Muscle of back (tissue), 11 donors: ENCODE data around the gene MXRA8. TPM values are rescaled to one million over a fixed set of nuclear protein-coding genes. Genes with fewer than 3 reads are reported as not detected.
A peak's percentile ranks its signal among the peaks of the same experiment; 100 is the strongest.

ENCODE experiments used
- DNase-seq, 3 donors: peaks; one replicate each; pipeline versions ENCODE4 v3.0.0 to v3.0.0-alpha.2; 2013
- polyA plus RNA-seq, 10 donors: library from polyadenylated mRNA; unstranded; fragments of 120-200 nt; gene quantifications; one replicate each; pipeline ENCODE4 v1.2.1, GENCODE V29; 2013; ENCODE audit not compliant: insufficient read length in 10 of 10

MXRA8 gene
- polyA plus RNA-seq, 10 donors: 52.6 to 111 (median 69.8) TPM

- DNase-seq: no peak
Observed at GRCh38 chr1:1352786-1353388, 5.5 kb downstream of the MXRA8 start.

- DNase-seq: peak in 2 of 3 donors; percentile 71 to 87
Observed at GRCh38 chr1:1351511-1352427, 6.6 kb downstream of the MXRA8 start.

DNA sequence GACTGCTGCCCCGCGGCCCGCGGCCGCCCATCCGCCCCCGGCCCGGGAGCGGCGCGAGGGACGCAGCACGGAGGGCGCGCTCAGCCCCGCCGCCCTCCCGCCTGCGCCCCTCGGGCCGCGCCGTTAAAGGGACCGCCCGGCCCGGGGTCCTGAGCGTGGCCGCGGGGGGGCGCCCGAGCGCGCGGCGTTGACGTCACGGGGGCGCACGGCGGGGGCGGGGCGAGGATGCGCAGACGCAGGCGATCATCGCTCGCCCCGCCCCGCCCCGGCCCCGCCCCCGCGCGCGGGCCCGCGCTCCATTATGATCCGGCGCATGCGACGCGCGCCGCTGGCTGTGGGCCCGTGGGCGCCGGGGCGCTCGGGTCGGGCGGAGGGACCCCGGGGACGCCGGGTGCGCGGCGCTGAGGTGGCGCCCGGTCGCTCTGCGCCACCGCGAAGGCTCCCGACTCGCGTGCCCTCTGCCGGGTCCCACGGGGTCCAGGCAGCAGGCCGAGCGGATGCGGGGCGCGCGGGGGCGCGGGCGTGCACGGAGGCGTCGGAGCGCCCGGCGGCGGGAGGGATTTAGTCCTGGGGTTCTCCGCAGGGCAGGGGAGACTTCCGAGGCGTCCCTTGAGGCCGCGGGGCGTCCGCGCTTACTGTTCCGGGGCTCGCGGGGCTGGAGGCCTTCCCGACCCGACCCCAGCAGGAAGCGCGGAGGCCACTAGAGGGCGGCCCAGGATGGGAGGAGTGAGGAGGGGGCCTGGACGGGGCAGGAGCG lies 8.9 kb downstream of the MXRA8 start, which contains the start of gene DVL1:
DVL1 (minus strand) TSS at position 163 of the 757 bp plus-strand sequence. CDS start 353 bp downstream, outside the sequence.
- peak; percentile 64 to 91 (median 77) for DNase-seq

DNA sequence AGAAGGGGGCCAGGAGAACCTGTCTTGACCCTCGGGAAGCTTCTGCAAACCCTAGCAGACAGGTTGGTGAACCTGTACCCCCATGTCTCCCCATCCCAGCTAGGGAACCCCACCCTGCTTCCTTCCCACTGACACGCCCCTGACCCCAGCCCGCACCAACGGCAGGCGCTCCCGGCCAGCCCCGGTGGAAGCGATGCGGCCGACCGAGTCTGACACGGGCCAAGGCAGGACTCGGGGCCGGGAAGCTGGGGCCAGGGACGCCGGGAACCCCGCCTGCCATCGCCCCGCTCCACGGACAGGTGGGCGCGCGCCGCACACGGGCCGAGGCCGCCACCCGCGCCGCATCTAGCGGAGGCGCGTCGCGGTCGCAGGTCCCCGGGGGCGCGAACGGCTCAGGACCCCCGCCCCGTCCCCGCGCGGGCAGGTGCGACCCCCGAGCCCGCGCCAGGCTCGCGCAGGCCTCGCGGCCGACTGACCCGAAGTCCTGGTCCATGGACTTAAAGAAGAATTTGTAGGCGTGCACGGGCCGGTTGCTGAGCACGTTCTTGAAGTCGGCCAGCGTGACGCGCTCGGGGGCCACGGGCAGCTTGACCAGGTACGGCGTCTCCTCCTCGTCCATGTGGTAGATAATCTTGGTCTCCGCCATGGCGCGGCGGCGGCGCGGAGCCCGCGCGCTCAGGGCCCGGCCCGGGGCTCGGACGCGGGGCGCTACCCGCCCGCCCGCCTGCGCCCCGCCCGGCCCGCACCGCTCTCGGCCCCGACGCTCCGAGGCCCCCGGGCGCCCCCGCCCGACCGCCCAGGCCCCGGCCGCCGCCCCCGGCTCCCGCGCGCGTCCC lies 9.7 kb downstream of the MXRA8 start:
- DNase-seq: peak in 1 of 3 donors; percentile 58

DNA sequence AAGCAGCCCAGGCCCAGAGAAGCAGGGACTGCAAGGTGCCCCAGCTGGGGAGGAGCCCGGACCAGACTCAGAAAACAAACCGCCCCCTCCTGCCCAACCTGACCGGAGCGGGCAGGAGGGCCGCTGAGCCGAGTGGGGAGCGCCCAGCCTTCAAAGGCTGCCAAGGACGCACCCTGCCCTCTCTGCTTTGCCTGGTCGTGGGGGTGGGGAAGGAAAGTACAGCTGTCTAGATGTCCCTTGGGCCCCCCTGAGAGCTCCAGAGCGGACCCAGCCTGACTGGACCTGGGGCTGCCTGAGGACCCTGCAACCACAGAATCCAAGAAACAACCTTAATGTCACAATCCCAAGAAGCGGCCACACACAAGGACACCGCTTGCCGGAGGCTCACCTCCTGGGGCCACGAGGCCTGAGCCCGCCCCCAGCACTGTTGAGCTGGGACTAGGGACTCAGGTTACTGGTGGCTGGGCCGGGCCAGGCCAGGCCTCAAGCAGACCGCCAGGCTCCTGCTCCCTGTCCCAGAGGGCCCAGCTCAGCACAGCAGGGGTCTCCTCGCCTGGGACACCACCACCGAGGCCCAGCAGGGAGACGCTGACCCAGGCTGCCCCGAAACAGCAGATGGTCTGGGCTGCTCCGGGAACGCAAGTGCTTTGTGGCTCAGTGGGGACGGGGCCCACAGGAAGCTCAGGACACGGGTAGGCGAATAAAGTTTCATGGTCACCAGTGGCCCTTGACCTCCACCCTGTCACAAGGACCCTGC lies 10.5 kb downstream of the MXRA8 start:
- peak in 1 of 3 donors; percentile 39 for DNase-seq

DNA sequence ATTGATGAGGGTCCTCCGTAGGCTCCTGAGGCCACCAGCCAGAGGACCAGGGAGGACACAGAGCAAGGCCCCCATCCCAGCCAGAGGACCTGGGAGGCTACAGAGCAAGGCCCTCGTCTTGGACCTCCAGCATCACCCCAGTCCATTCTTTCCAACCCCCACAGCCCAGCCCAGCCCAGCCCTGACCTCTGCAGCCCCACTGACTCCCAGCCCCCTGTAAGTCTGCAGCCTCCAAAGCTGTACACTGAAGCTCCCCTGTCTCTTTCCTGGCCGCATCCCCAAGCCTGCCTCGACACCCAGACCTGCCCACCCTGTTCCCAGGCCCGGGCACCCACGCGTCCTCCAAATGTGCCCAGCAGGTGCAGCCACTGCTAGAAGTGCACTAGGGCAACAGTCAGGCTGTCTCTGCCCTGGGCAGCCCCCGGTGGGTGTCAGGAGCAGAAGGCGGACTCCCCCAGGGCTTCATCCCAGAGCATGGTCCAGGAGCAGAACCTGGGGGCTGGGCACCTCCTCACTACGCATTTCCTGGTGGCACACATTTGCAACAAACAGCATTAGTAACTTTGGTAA lies 11.2 kb downstream of the MXRA8 start:
- no peak for DNase-seq

DNA sequence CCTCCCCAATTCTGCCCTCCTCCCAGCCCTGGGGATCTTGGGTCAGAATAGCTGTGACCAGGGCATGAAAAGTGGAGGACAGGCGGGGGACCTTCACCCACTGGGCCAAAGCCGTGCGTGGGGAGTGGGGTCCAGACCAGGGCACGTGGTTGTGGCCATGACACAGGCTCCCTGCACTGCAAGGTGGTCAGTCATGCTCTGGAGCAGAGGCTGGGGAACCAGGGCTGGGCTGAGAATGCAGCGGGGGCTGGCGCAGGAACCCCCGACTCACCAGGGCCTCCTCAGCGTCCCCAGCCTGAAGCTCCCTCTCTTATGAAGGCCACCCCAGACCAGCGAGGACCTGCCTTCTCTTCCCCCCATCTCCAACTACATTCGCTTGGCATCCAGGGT lies 11.9 kb downstream of the MXRA8 start:
- DNase-seq: no peak

- no peak for DNase-seq
Observed at GRCh38 chr1:1345860-1346500, 12.4 kb downstream of the MXRA8 start.

- DNase-seq: no peak
Observed at GRCh38 chr1:1345384-1345783, 13.0 kb downstream of the MXRA8 start.

DNA sequence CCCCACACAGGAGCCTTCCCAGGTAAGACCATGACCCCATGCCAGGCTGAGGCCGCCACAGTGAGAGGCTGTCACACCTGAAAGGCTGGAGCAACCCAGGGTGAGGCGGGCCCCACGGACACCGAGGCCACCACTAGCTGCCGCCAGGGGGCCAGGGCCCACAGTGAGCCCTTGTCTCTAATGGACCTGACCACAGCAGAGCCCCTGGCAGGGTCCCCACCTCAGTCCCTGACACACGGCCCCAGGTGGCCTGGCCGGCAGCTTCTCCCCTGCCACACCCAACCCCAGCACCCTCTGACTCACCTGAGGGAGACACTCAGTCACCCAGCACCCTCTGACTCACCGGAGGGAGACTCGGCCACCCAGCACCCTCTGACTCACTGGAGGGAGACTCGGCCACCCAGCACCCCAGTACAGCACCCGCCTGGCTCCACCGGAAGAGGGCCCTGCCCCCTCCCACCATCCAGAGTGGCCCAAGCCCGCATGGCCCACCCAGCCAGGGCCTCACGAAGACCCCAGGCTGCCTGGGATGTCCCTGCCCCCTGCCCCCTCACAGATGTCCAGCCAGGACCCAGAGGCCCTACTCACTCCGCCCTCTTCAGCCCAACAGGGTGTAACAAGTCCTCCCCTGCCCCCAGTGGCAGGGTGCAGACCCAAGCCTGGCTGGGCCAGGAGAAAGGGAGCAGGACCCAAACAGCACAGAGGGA lies 13.5 kb downstream of the MXRA8 start:
- DNase-seq: no peak

GRCh38 chr1:1343811-1344421 lies 14.4 kb downstream of the MXRA8 start:
- DNase-seq: no peak

GRCh38 chr1:1342584-1343115 lies 15.7 kb downstream of the MXRA8 start:
- DNase-seq: no peak

- no peak for DNase-seq
Observed at GRCh38 chr1:1342061-1342562, 16.2 kb downstream of the MXRA8 start.

GRCh38 chr1:1341549-1342021 lies 16.8 kb downstream of the MXRA8 start:
- no peak for DNase-seq

- no peak for DNase-seq
Observed at GRCh38 chr1:1340791-1341548, 17.4 kb downstream of the MXRA8 start.

DNA sequence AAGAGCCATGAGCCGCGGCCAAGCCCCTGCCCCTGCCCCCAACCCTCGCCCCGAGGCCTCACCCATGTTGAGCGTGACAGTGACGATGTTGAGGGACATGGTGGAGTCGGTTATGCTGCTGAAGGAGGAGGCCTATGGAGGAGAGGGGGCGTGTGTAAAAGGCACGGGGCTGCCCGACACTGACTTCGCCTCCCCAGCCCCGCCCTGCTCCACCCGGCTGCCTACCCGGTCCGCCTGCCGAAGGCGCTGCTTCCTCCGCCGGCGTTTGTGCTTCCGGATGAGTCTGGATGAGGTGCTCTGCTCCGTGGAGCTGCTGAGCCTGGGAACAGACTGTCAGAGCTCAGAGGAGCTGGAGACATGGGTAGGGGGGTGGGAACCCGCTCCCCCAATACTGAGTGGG lies 18.2 kb downstream of the MXRA8 start:
- no peak for DNase-seq

DNA sequence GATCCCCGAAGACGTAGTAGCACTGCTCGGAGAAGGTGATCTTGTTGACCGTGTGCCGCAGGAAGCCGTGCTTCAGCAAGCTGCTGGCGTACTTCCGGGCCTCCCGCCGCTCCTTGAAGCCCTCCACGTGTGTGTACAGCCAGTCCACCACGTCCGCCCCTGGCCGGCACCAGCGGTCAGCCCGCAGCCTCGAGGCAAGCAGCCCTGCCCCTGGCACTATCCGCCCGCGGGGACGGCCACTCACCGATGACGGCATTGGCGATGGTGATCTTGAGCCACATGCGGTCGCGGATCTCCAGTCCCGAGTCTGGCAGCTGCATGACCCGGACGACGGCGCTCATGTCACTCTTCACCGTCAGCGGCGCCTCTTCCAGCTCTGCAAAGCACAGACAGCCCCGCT lies 20.1 kb downstream of the MXRA8 start:
- no peak for DNase-seq
